HFF-Myc (cell line): ENCODE data around the gene SPRED2.

Source experiments
- DNase-seq: peaks from one replicate; pipeline ENCODE4 v3.0.0-alpha.2; 2011; ENCODE audit warnings: low read depth; ENCODE audit errors: extremely low read depth
- H3K4me3 ChIP-seq: replicated peaks from 2 replicates; pipeline ENCODE4 v1.5.1; 2011; ENCODE audit warnings: low read depth, mild to moderate bottlenecking, control low read depth, low read length
- TF ChIP-seq, protein P1 (sequence below): IDR thresholded peaks from 2 replicates; pipeline ENCODE4 v1.5.1; 2012; ENCODE audit warnings: mild to moderate bottlenecking, low read depth, low read length, control low read depth; ENCODE audit errors: missing control alignments

The SPRED2 gene

DNA sequence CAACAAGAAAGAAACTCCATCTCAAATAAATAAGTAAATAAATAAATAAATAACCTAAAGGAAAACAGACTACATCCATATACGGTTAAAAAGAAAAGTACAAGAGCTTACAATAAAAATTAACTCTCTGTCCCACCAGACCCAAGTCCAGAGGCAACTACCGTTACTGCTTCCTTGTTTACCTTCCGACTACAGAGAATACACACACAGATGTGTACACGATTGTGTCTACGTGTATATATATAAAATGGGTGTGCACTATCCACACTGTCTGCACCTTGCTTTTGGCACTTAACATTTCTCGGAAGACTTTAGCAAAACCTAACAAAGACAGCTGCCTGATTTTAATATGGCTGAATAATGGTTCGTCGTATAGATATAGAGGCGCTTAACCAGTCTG is 134.9 kb downstream of the SPRED2 start:
- DNase-seq, result no peak
- TF ChIP-seq, protein P1, sequence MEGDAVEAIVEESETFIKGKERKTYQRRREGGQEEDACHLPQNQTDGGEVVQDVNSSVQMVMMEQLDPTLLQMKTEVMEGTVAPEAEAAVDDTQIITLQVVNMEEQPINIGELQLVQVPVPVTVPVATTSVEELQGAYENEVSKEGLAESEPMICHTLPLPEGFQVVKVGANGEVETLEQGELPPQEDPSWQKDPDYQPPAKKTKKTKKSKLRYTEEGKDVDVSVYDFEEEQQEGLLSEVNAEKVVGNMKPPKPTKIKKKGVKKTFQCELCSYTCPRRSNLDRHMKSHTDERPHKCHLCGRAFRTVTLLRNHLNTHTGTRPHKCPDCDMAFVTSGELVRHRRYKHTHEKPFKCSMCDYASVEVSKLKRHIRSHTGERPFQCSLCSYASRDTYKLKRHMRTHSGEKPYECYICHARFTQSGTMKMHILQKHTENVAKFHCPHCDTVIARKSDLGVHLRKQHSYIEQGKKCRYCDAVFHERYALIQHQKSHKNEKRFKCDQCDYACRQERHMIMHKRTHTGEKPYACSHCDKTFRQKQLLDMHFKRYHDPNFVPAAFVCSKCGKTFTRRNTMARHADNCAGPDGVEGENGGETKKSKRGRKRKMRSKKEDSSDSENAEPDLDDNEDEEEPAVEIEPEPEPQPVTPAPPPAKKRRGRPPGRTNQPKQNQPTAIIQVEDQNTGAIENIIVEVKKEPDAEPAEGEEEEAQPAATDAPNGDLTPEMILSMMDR, result no peak
- no peak overlapping the region for H3K4me3 ChIP-seq

DNA sequence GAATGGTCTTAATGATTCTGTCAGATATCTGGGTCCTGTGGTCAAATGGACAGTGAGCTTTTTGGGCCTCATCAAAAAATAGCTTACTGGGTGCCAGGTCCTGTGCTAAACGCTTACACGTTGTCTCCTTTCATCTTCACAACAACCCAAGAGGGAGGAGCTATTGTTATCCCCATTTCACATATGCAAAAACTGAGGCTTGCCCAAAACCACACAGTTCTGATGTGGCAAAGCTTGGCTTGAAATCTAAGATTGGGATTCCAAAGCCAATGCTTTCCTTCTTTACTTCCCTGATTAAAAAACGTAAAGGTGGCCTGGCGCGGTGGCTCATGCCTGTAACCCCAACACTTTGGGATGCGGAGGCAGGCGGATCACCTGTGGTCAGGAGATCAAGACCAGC is 135.4 kb downstream of the SPRED2 start:
- TF ChIP-seq, protein P1, result no peak
- no peak overlapping the region for H3K4me3 ChIP-seq
- DNase-seq, result no peak

DNA sequence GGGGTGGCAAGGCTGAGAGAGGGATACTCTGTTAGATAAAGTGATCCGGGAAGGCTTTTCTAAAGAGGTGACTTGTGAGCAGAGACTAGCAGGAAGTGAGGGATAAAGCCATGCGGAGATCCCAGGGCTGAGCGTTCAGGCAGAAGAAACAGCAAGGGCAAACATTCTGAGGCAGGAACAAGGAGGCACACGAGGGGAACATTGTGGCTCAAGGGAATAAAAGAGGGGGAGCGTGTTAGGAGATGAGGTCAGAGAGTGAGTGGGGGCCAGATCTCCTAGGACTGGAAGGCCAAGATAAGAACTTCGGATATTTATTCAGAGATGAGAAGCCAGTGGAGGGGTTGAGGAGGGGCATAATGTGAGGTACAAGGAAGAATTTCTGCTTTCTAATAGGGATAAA is 137.7 kb downstream of the SPRED2 start:
- H3K4me3 ChIP-seq, result no peak overlapping the region
- DNase-seq, result no peak
- TF ChIP-seq, protein P1, result no peak

DNA sequence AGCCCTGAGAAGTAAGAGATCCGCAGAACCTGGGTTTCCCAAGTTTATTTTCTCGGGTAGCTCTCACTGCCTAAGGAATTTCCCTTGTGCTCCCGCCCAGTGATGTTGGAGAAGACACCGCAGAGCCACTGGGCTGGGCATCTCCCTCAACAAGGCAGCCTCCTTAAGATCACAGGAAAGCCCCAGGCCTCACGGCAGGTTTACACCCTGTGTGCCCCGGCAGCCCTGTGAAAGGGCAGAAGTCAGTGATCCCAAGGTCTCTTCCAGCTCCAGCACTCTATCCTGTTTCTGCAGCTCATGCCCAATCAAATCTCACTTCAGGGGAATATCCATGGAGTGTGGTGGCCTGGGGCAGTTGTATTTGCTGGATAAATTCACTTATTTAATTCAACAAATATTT is 138.3 kb downstream of the SPRED2 start:
- H3K4me3 ChIP-seq, result no peak overlapping the region
- no peak for DNase-seq
- TF ChIP-seq, protein P1, result no peak

DNA sequence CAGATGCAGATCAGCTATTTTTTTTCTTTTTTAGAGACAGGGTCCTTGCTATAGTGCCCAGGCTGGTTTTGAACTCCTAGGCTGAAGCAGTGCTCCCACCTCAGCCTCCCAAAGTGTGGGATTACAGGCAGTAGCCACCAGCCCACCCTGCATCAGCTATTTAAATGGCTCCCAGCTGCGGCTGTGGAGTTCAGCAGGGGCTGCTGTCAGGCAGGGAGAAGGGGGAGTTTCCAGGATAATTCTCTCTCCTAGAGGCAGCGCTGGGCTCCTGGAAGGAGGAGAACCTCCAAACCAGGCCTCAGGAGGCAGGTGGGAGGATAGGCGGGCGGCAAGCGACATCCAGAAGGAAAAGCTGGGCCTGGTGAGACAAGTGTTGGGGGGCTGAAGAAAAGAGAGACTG is 139.0 kb downstream of the SPRED2 start:
- no peak overlapping the region for H3K4me3 ChIP-seq
- TF ChIP-seq, protein P1, result no peak
- DNase-seq, result no peak

DNA sequence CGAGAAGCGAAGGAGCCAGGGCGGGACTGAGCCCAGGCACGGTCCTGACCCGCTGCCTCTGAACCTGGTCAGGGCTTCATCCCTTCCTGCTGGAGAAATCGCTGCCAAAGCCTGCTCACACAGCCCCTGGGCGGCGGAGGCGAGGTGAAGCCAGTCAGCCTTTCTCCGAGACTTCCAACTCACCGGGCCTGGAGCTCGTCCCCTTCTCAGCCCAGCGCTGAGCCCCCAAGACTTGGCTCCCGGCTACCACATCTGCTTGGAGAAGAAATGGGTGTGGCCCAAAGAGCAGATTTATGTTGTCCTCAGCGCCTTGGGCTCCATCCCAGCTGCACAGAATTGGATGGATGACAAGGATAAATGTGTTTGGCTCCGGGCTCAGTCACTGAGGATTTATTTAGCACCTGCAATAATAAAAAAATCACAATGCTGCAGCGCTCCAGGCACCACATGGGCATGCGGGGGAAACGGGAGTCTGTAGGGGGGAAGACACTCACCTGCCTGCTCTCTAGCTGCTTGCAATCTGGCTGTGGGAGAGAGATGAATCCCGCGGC is 139.9 kb downstream of the SPRED2 start:
- TF ChIP-seq, protein P1, result no peak
- DNase-seq, result peak; percentile 66

DNA sequence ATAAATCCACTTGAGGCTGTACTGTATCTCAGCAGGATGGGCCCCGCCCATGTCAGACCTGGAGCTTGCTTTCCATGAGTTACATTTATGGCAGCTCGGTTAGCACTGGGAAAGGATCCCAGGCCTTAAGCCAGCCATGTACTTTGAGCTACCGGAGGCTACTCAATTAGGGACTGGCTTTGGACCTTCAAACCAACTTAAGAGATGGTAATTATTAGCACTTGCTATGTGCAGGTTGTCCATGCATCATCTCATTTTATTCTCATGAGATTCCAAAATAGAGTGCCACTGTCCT is 140.3 kb downstream of the SPRED2 start:
- no peak overlapping the region for H3K4me3 ChIP-seq
- DNase-seq, result no peak
- TF ChIP-seq, protein P1, result no peak

More for the DNA sequence above, 139.9 kb downstream of the SPRED2 start:
- H3K4me3 ChIP-seq, result no peak overlapping the region
